Embryonic facial prominence (tissue), 1 donor: ENCODE results near the gene SPAG9.
A peak's percentile ranks its signal among the peaks of the same experiment; 100 is the strongest.

Experiments used
- DNase-seq: peaks from one replicate; pipeline ENCODE4 v3.0.0-alpha.2; 2016; ENCODE audit errors: extremely low spot score

SPAG9 gene

GRCh38 chr17:50938821-50939541, 181.7 kb downstream of the SPAG9 start:
- no peak for DNase-seq

- no peak for DNase-seq
Observed at GRCh38 chr17:50935996-50936266, 184.7 kb downstream of the SPAG9 start.

- DNase-seq, result no peak
Observed at GRCh38 chr17:50935221-50935995, 185.3 kb downstream of the SPAG9 start.

GRCh38 chr17:50934672-50935220, 185.9 kb downstream of the SPAG9 start:
- DNase-seq, result no peak

- no peak for DNase-seq
Observed at GRCh38 chr17:50934161-50934560, 186.5 kb downstream of the SPAG9 start.

- DNase-seq, result no peak
Observed at GRCh38 chr17:50931144-50931908, 189.3 kb downstream of the SPAG9 start.

GRCh38 chr17:50928646-50929045, 192.0 kb downstream of the SPAG9 start:
- DNase-seq, result no peak

- no peak for DNase-seq
Observed at GRCh38 chr17:50927287-50927686, 193.4 kb downstream of the SPAG9 start.

- no peak for DNase-seq
Observed at GRCh38 chr17:50926523-50926922, 194.1 kb downstream of the SPAG9 start.

- DNase-seq, result no peak
Observed at GRCh38 chr17:50925296-50925891, 195.3 kb downstream of the SPAG9 start.

- no peak for DNase-seq
Observed at GRCh38 chr17:50924800-50925199, 195.9 kb downstream of the SPAG9 start.

GRCh38 chr17:50924300-50924699, 196.4 kb downstream of the SPAG9 start:
- no peak for DNase-seq

GRCh38 chr17:50923611-50924010, 197.1 kb downstream of the SPAG9 start:
- DNase-seq, result no peak

GRCh38 chr17:50922721-50923405, 197.8 kb downstream of the SPAG9 start:
- DNase-seq, result no peak

- no peak for DNase-seq
Observed at GRCh38 chr17:50922107-50922506, 198.6 kb downstream of the SPAG9 start.

- DNase-seq, result no peak
Observed at GRCh38 chr17:50920891-50921586, 199.6 kb downstream of the SPAG9 start.

GRCh38 chr17:50920041-50920410, 200.6 kb downstream of the SPAG9 start:
- no peak for DNase-seq

GRCh38 chr17:50919321-50920040, 201.2 kb downstream of the SPAG9 start:
- DNase-seq, result peak; percentile 71

GRCh38 chr17:50918933-50919296, 201.8 kb downstream of the SPAG9 start:
- DNase-seq, result no peak
